Measurements from ENCODE around the gene PANX2. TPM values are rescaled to one million over a fixed set of nuclear protein-coding genes. Genes with fewer than 3 reads are reported as not detected.

PANX2 gene
- total and polyA plus RNA-seq, 2 of the 13 experiments (the other 11 are each of a cell fraction or from before 2014, with no cell fraction given) = 0.15 to 1.1 TPM

GRCh38 chr22:50208430-50208938, 38.0 kb downstream of the PANX2 start (continued):
- TF ChIP-seq REST (IDR thresholded peaks at IDR 0.05; ENCODE audit: borderline replicate concordance in 1 of 2, low read depth in 1 of 2, low read length in 2 of 2) = no peak
- no peak for TF ChIP-seq ARHGAP35 (CRISPR knock-in tag; IDR thresholded peaks at IDR 0.05; ENCODE audit: borderline replicate concordance)
- no peak for TF ChIP-seq FOXM1 (CRISPR knock-in tag; IDR thresholded peaks at IDR 0.05)
- no peak for TF ChIP-seq ZBTB37 (CRISPR knock-in tag; IDR thresholded peaks at IDR 0.05)
- TF ChIP-seq RBAK (CRISPR knock-in tag; IDR thresholded peaks at IDR 0.05) = no peak
- no peak for TF ChIP-seq JARID2 (CRISPR knock-in tag; IDR thresholded peaks at IDR 0.05; ENCODE audit: insufficient replicate concordance)
- no peak for TF ChIP-seq TRIM22 (IDR thresholded peaks at IDR 0.05)

Measured in HepG2 (cell line).